Upper lobe of left lung (tissue), 4 donors: ENCODE measurements around the gene B4GALNT1.
"Not testable (repeated sequence)": the region's sequence is repeated elsewhere in the genome, so short reads cannot be mapped to it uniquely, and the experiment has no call there.

Source experiments
- CTCF ChIP-seq, 6 experiments: fragments of 450-650 bp in 4 of 6; fragments of 200-600 bp in 2 of 6; sonication (generic) in 2 of 6; IDR thresholded peaks; one replicate each; pipeline ENCODE4 v1.5.1; 2016 to 2019; ENCODE audit warnings: antibody characterized with exemption in 6 of 6
- POLR2A ChIP-seq, 4 donors: fragments of 450-650 bp; IDR thresholded peaks; one replicate each; pipeline ENCODE4 v1.5.1; 2016 to 2017; ENCODE audit warnings: antibody characterized with exemption in 4 of 4, mild to moderate bottlenecking in 2 of 4
- POLR2AphosphoS5 ChIP-seq, 2 donors: sonication (generic); formaldehyde crosslinking; IDR thresholded peaks; one replicate each; pipeline ENCODE4 v1.5.1; 2017; ENCODE audit warnings: antibody characterized with exemption in 2 of 2

GRCh38 chr12:57669691-57670090 is 36.7 kb upstream of the B4GALNT1 start:
- TF ChIP-seq CTCF, POLR2AphosphoS5, POLR2A (IDR thresholded peaks at IDR 0.05): not testable (repeated sequence)
